HG03439 (cell line): ENCODE data around the gene NPHP1.
"Not testable (repeated sequence)": the region's sequence is repeated elsewhere in the genome, so short reads cannot be mapped to it uniquely, and the experiment has no call there.

Experiments
- ATAC-seq: cut with Tn5 transposase; IDR thresholded peaks from one replicate; pipeline ENCODE4 v1.9.1; 2021; ENCODE audit warnings: mild to moderate bottlenecking, moderate library complexity; ENCODE audit not compliant: unreplicated experiment

NPHP1 gene

GRCh38 chr2:110204408-110205385 lies at the start of gene NPHP1:
Gene NPHP1 (minus strand): TSS chr2:110205013. CDS start chr2:110204968, 45 bp downstream.
- ATAC-seq: peak; percentile 91

- not testable (repeated sequence) for ATAC-seq
These were observed 43.4 kb upstream of the NPHP1 start for GRCh38 chr2:110248081-110248795.

- ATAC-seq: not testable (repeated sequence)
These were observed 40.9 kb upstream of the NPHP1 start for GRCh38 chr2:110245488-110246435.

- not testable (repeated sequence) for ATAC-seq
These were observed 38.5 kb upstream of the NPHP1 start for GRCh38 chr2:110243283-110243682.

GRCh38 chr2:110234514-110234913 lies 29.7 kb upstream of the NPHP1 start:
- not testable (repeated sequence) for ATAC-seq

- ATAC-seq: not testable (repeated sequence)
These were observed 25.1 kb upstream of the NPHP1 start for GRCh38 chr2:110229886-110230285.

- not testable (repeated sequence) for ATAC-seq
These were observed 17.8 kb upstream of the NPHP1 start for GRCh38 chr2:110222626-110223025.

GRCh38 chr2:110221938-110222337 lies 17.1 kb upstream of the NPHP1 start:
- ATAC-seq: no peak

GRCh38 chr2:110220190-110220564 lies 15.4 kb upstream of the NPHP1 start:
- no peak for ATAC-seq

- ATAC-seq: no peak
These were observed 14.8 kb upstream of the NPHP1 start for GRCh38 chr2:110219496-110220189.

- not testable (repeated sequence) for ATAC-seq
These were observed 14.1 kb upstream of the NPHP1 start for GRCh38 chr2:110218889-110219288.

- no peak for ATAC-seq
These were observed 12.0 kb upstream of the NPHP1 start for GRCh38 chr2:110216803-110217202.

GRCh38 chr2:110216199-110216598 lies 11.4 kb upstream of the NPHP1 start:
- no peak for ATAC-seq

- ATAC-seq: no peak
These were observed 10.8 kb upstream of the NPHP1 start for GRCh38 chr2:110215566-110216158.

- no peak for ATAC-seq
These were observed 10.3 kb upstream of the NPHP1 start for GRCh38 chr2:110215091-110215490.

GRCh38 chr2:110213522-110213921 lies 8.7 kb upstream of the NPHP1 start:
- ATAC-seq: not testable (repeated sequence)

- peak; percentile 81 for ATAC-seq
These were observed 7.4 kb upstream of the NPHP1 start, which contains the start of gene MTLN for GRCh38 chr2:110211938-110212858. Gene MTLN (minus strand): TSS chr2:110212547. CDS start chr2:110212525, 22 bp downstream.

- ATAC-seq: no peak
These were observed 1.0 kb upstream of the NPHP1 start for GRCh38 chr2:110205660-110206455.
